H1 (cell line): ENCODE measurements around the gene CACNA2D3. TPM values are rescaled to one million over a fixed set of nuclear protein-coding genes. Genes with fewer than 3 reads are reported as not detected.

Experiments
- BRCA1 ChIP-seq: IDR thresholded peaks from 2 replicates; pipeline ENCODE4 v1.6.1; 2012; ENCODE audit warnings: low read depth, low read length, improper control_type of control experiment
- CHD2 ChIP-seq: IDR thresholded peaks from 2 replicates; pipeline ENCODE4 v1.6.1; 2012; ENCODE audit warnings: low read length, improper control_type of control experiment
- EGR1 ChIP-seq: IDR thresholded peaks from 2 replicates; pipeline ENCODE4 v1.6.1; 2011; ENCODE audit warnings: low read depth, low read length, borderline replicate concordance
- JUN ChIP-seq: IDR thresholded peaks from 2 replicates; pipeline ENCODE4 v1.6.1; 2011; ENCODE audit warnings: low read depth, mild to moderate bottlenecking, improper control_type of control experiment, low read length
- KDM5A ChIP-seq: fragments of 200-600 bp; IDR thresholded peaks from 2 replicates; pipeline ENCODE4 v1.7.1; 2012; ENCODE audit warnings: mild to moderate bottlenecking, low read length, inconsistent platforms, mixed read lengths
- SRF ChIP-seq: IDR thresholded peaks from 2 replicates; pipeline ENCODE4 v1.6.1; 2011; ENCODE audit warnings: mild to moderate bottlenecking, low read depth, low read length, moderate library complexity
- polyA plus RNA-seq, 7 experiments: library from polyadenylated mRNA; depleted of rRNA in 3 of 7; stranded (reverse) in 5 of 7; unstranded in 2 of 7; fragments of >200 nt in 5 of 7; fragments of 200-250 nt in 2 of 7; gene quantifications; 1 replicate in 5 of 7; 2 replicates in 1 of 7; 4 replicates in 1 of 7; pipeline versions ENCODE4 v1.2.1 to v1.2.3, GENCODE V29; 2011 to 2013; ENCODE audit warnings: missing spikeins in 2 of 7, mixed read lengths in 2 of 7
- total RNA-seq: library from RNA; stranded (reverse); fragmentation: NEBNext Ultra II Directional; extraction: Animal tissue kit (Norgen Biotek cat#: 25700); gene quantifications from 2 replicates; pipeline ENCODE4 v1.2.1, GENCODE V29; 2021
- TF ChIP-seq, protein P1 (sequence below): IDR thresholded peaks from 2 replicates; pipeline ENCODE4 v1.6.1; 2012; ENCODE audit warnings: inconsistent platforms
- TF ChIP-seq, protein P2 (sequence below): fragments of 300-600 bp; sonication (generic); IDR thresholded peaks from 2 replicates; pipeline ENCODE4 v1.7.1; 2012; ENCODE audit warnings: low read length, moderate library complexity, mild to moderate bottlenecking, inconsistent platforms; ENCODE audit not compliant: insufficient replicate concordance

CACNA2D3 gene
- total and polyA plus RNA-seq, 2 of the 8 experiments (the other 6 are each of a cell fraction or from before 2014, with no cell fraction given): 1.5 to 1.8 TPM

DNA sequence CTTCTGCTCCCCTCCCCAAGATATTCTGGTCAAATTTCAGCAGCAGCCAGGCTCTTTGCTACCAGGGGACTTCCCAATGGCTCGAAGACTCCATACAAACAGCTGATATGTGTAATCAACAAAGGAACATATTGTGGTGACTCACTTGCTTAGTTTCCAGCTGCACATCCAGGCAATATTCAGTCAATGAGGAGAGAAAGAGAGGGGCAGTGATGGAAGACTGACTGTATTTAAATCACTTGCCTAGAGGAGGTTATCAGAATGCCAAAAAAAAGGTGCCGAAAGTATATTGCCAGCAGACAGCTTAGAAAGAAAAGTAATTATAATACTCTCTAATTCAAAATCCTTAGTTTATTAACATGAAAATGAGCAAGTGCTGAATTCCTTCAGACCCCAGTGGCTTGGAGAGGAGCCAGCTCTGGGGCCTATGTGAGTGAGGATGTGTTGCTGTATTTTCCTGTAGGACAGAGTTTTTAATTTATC lies 569.0 kb downstream of the CACNA2D3 start (continued):
- TF ChIP-seq CHD2 (no peak), JUN (no peak), BRCA1 (no peak), EGR1 (no peak), SRF (no peak), KDM5A (no peak)
- TF ChIP-seq, protein P1, sequence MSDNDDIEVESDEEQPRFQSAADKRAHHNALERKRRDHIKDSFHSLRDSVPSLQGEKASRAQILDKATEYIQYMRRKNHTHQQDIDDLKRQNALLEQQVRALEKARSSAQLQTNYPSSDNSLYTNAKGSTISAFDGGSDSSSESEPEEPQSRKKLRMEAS: no peak
- TF ChIP-seq, protein P2, sequence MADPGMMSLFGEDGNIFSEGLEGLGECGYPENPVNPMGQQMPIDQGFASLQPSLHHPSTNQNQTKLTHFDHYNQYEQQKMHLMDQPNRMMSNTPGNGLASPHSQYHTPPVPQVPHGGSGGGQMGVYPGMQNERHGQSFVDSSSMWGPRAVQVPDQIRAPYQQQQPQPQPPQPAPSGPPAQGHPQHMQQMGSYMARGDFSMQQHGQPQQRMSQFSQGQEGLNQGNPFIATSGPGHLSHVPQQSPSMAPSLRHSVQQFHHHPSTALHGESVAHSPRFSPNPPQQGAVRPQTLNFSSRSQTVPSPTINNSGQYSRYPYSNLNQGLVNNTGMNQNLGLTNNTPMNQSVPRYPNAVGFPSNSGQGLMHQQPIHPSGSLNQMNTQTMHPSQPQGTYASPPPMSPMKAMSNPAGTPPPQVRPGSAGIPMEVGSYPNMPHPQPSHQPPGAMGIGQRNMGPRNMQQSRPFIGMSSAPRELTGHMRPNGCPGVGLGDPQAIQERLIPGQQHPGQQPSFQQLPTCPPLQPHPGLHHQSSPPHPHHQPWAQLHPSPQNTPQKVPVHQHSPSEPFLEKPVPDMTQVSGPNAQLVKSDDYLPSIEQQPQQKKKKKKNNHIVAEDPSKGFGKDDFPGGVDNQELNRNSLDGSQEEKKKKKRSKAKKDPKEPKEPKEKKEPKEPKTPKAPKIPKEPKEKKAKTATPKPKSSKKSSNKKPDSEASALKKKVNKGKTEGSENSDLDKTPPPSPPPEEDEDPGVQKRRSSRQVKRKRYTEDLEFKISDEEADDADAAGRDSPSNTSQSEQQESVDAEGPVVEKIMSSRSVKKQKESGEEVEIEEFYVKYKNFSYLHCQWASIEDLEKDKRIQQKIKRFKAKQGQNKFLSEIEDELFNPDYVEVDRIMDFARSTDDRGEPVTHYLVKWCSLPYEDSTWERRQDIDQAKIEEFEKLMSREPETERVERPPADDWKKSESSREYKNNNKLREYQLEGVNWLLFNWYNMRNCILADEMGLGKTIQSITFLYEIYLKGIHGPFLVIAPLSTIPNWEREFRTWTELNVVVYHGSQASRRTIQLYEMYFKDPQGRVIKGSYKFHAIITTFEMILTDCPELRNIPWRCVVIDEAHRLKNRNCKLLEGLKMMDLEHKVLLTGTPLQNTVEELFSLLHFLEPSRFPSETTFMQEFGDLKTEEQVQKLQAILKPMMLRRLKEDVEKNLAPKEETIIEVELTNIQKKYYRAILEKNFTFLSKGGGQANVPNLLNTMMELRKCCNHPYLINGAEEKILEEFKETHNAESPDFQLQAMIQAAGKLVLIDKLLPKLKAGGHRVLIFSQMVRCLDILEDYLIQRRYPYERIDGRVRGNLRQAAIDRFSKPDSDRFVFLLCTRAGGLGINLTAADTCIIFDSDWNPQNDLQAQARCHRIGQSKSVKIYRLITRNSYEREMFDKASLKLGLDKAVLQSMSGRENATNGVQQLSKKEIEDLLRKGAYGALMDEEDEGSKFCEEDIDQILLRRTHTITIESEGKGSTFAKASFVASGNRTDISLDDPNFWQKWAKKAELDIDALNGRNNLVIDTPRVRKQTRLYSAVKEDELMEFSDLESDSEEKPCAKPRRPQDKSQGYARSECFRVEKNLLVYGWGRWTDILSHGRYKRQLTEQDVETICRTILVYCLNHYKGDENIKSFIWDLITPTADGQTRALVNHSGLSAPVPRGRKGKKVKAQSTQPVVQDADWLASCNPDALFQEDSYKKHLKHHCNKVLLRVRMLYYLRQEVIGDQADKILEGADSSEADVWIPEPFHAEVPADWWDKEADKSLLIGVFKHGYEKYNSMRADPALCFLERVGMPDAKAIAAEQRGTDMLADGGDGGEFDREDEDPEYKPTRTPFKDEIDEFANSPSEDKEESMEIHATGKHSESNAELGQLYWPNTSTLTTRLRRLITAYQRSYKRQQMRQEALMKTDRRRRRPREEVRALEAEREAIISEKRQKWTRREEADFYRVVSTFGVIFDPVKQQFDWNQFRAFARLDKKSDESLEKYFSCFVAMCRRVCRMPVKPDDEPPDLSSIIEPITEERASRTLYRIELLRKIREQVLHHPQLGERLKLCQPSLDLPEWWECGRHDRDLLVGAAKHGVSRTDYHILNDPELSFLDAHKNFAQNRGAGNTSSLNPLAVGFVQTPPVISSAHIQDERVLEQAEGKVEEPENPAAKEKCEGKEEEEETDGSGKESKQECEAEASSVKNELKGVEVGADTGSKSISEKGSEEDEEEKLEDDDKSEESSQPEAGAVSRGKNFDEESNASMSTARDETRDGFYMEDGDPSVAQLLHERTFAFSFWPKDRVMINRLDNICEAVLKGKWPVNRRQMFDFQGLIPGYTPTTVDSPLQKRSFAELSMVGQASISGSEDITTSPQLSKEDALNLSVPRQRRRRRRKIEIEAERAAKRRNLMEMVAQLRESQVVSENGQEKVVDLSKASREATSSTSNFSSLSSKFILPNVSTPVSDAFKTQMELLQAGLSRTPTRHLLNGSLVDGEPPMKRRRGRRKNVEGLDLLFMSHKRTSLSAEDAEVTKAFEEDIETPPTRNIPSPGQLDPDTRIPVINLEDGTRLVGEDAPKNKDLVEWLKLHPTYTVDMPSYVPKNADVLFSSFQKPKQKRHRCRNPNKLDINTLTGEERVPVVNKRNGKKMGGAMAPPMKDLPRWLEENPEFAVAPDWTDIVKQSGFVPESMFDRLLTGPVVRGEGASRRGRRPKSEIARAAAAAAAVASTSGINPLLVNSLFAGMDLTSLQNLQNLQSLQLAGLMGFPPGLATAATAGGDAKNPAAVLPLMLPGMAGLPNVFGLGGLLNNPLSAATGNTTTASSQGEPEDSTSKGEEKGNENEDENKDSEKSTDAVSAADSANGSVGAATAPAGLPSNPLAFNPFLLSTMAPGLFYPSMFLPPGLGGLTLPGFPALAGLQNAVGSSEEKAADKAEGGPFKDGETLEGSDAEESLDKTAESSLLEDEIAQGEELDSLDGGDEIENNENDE: no peak
- TF ChIP-seq, all 59 proteins: peak for 0
